HG03520 (cell line): Measurements from ENCODE around the gene G3BP2.

ENCODE experiments used
- ATAC-seq: cut with Tn5 transposase; IDR thresholded peaks from one replicate; pipeline ENCODE4 v1.9.1; 2021; ENCODE audit warnings: mild to moderate bottlenecking, moderate library complexity; ENCODE audit not compliant: unreplicated experiment

G3BP2 gene

GRCh38 chr4:75644095-75644494 is 29.1 kb downstream of the G3BP2 start:
- no peak for ATAC-seq

- no peak for ATAC-seq
Measured at GRCh38 chr4:75643651-75644050, 29.6 kb downstream of the G3BP2 start.

GRCh38 chr4:75639124-75639695 is 34.0 kb downstream of the G3BP2 start:
- ATAC-seq, result no peak

GRCh38 chr4:75637827-75638226 is 35.4 kb downstream of the G3BP2 start:
- ATAC-seq, result no peak

- no peak for ATAC-seq
Measured at GRCh38 chr4:75637176-75637575, 36.0 kb downstream of the G3BP2 start.

GRCh38 chr4:75634951-75635350 is 38.3 kb downstream of the G3BP2 start:
- ATAC-seq, result no peak

- no peak for ATAC-seq
Measured at GRCh38 chr4:75634281-75634680, 38.9 kb downstream of the G3BP2 start.

- ATAC-seq, result no peak
Measured at GRCh38 chr4:75633846-75634245, 39.4 kb downstream of the G3BP2 start.

GRCh38 chr4:75630937-75631329 is 42.3 kb downstream of the G3BP2 start:
- ATAC-seq, result no peak

- ATAC-seq, result peak; percentile 99
Measured at GRCh38 chr4:75630174-75630936, 42.9 kb downstream of the G3BP2 start, which contains the start of gene CDKL2. CDKL2 (minus strand) TSS chr4:75630528; CDS start chr4:75625988, 4,540 bp downstream.

GRCh38 chr4:75629239-75629638 is 44.0 kb downstream of the G3BP2 start:
- no peak for ATAC-seq

GRCh38 chr4:75623026-75623425 is 50.2 kb downstream of the G3BP2 start:
- ATAC-seq, result no peak

GRCh38 chr4:75621715-75622114 is 51.5 kb downstream of the G3BP2 start:
- ATAC-seq, result no peak

GRCh38 chr4:75612306-75612705 is 60.9 kb downstream of the G3BP2 start:
- no peak for ATAC-seq

GRCh38 chr4:75605928-75606327 is 67.3 kb downstream of the G3BP2 start:
- no peak for ATAC-seq

GRCh38 chr4:75599647-75600046 is 73.6 kb downstream of the G3BP2 start:
- no peak for ATAC-seq

- no peak for ATAC-seq
Measured at GRCh38 chr4:75598390-75598789, 74.8 kb downstream of the G3BP2 start.

- no peak for ATAC-seq
Measured at GRCh38 chr4:75596061-75596460, 77.2 kb downstream of the G3BP2 start.

- no peak for ATAC-seq
Measured at GRCh38 chr4:75593393-75593792, 79.8 kb downstream of the G3BP2 start.
